Sciatic nerve (tissue), 2 donors: ENCODE results near the gene CACNA1F. TPM values are rescaled to one million over a fixed set of nuclear protein-coding genes. Genes with fewer than 3 reads are reported as not detected.

Experiments used
- ATAC-seq: fragments of 200-7000 bp; cut with Tn5 transposase; one replicate; pipeline ENCODE4 v1.9.1; 2020; ENCODE audit warnings: mild to moderate bottlenecking, moderate library complexity
- DNase-seq: peaks from one replicate; pipeline ENCODE4 v3.0.0-alpha.2; 2020; ENCODE audit warnings: low spot score
- intact Hi-C: fragments of 100-400 bp; cut with DNase I; formaldehyde crosslinking; loops from one replicate; pipeline ENCODE4 v1.14.2; 2022
- total RNA-seq: library from RNA; stranded (reverse); fragmentation: NEBNext Ultra II Directional; extraction: Animal tissue kit (Norgen Biotek cat#: 25700); gene quantifications from one replicate; pipeline ENCODE4 v1.2.1, GENCODE V29; 2021
- donor health status: DM: no; HTN: no; CAD: no.
- donor health status: DM: no; HTN: no; CAD: no.

CACNA1F gene
- total RNA-seq, result 0.22 TPM

DNA sequence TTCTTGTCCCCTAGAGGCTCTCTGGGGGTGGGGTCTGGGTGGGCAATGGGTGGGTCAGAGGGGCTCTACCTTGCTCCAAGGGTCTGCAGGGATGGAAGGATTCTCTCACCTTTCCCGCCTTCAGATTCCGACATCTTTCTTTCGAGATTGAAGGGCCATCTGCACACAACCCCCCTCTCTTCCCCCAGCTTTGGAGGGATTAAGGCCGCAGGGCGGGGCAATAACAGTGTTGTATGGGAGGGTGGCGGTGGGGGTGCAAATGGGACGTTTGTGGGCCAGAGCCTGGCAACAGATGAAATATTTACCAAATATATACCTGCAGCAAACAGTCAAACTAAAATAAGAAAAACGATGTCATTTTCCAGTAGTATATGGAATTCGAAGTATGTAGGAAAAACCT, at the start of gene CACNA1F:
Gene CACNA1F (minus strand): TSS at position 165 of the 400 bp plus-strand sequence. CDS start 31 bp downstream, at position 134.
- DNase-seq (no peak), ATAC-seq (no peak)
- intact Hi-C loops, result no loop called here

DNA sequence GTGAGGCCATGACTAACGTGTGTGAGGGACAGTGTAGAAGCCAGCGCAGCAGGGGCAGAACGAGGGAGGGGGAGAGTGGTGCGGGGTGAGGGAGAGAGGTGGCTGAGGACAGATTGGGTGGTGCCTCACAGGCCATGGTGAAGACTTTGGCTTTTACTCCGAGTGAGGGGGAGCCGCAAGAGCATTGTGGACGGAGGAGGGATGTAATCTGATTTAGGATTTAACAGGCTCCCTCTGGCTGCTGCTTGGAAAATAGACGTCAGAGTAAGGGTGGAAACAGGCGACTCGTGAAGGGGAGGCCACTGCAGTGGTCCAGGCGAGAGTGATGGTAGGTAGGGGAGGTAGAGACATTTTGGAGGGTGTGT, 49.5 kb upstream of the CACNA1F start:
- ATAC-seq (peak; percentile 86), DNase-seq (peak; percentile 53)
- intact Hi-C loops, result no loop called here

DNA sequence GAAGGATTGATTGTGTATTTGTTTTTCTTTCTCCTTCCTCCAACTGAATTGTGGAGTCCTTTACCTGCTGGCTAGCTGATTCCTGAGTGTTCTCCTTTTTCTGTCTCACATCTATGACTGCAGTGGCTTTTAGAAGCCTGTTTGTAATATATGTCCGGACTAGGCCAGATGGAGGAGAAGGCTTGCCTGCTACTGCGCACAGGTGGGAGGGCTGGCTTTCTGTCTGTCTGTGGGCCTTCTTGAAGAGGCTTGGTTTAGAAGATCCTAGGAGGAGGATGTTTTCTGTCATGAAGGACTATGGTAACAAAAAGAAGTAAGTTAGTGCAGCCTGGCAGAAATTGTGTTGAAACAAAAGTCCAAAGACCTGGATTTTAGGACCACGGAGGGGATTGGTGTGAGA, 44.9 kb upstream of the CACNA1F start:
- no peak for ATAC-seq
- intact Hi-C loops, result no loop called here
- no peak for DNase-seq

- DNase-seq (no peak), ATAC-seq (no peak)
- intact Hi-C loops, result no loop called here
Observed at GRCh38 chrX:49277535-49277830, 44.3 kb upstream of the CACNA1F start.

DNA sequence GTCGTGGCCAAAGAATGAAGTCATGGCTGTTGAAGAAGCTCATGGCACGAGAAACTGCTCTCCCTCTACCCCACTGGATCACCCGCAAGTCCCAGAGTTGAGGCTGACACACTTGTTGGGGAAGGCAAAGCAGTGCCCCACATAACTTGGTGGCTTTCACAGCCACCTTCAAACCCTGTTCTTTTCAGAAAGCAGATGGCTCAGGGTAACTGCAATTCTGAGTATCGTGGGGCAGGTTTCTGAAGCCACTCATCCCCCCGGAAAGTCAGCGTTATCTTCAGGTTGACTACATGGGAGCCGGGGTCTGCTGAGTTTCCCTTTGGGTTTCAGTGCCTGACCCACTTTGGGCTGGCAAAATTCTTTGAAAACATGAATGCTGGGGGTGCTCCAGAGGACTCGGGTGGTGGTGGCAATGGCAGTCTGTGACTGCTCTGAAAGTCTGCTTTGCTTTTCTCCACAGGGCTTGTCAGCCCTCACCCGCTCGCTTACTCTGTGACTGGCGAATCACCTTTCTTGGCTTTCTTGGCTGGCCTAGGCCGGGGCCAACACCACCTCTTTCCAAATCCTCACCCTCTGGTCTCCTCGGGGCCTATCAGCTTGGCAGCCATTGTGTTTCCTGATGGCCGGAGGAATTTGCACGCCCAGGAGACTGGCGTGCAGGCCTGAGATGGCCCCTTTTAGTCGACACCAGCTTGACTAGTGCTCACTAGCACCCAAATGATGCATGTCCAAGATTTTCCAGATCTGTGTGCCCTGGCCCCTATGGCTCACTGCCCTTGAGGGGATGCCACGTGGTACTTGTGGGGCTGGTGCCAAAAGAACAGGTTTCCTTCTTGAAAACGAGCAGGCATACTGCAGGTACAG, 43.8 kb upstream of the CACNA1F start:
- peak; percentile 32 for DNase-seq
- intact Hi-C loops, result no loop called here
- no peak for ATAC-seq

DNA sequence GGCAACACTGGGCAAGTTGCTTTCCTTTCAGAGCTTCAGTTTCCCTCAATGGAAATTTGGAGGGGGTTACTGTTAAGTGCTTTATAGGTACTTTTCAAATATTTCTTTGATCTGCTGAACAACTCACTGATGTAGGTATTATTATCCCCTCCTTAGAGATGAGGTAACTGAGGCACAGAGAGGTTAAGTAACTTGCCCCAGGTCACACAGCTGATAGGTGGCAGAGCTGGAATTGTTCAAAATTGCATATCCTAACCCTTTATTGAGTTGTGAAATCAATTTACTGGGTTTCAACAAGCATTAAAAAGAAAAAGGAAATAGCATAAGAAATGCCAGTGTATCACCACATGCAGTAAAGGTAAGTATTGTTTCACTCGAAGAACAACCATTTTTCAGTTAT, 43.1 kb upstream of the CACNA1F start:
- DNase-seq, result no peak
- no peak for ATAC-seq
- intact Hi-C loops, result no loop called here

GRCh38 chrX:49273181-49273727, 40.1 kb upstream of the CACNA1F start:
- intact Hi-C loops, result no loop called here
- no peak for DNase-seq

DNA sequence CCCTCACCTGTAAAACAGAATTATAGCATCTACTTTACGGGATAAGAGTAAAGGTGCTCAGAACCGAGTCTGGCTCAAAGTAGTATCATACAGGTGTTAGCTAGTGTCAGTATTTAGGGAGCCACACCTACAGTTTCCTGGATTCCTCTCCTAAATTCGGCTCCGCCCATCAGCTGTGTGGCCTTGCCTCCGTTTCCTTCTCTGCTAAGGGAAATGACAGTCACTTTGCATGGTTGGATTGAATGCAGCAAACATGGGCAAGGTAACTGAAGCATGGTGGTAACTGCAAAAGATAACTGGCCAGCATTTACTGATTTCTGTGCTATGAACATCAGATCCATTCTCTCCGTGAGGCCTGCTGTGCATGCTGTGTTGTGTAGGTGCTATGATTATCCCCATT, 39.3 kb upstream of the CACNA1F start:
- intact Hi-C loops, result no loop called here
- ATAC-seq, result no peak
- no peak for DNase-seq

More at GRCh38 chrX:49273181-49273727, 40.1 kb upstream of the CACNA1F start:
- no peak for ATAC-seq

GRCh38 chrX:49271341-49271740, 38.2 kb upstream of the CACNA1F start:
- intact Hi-C loops, result no loop called here
- DNase-seq (no peak), ATAC-seq (no peak)

GRCh38 chrX:49270249-49270921, 37.2 kb upstream of the CACNA1F start:
- ATAC-seq (no peak), DNase-seq (peak; percentile 65)
- intact Hi-C loops, result no loop called here

GRCh38 chrX:49269767-49270248, 36.7 kb upstream of the CACNA1F start, which contains the start of gene PPP1R3F:
Gene PPP1R3F, plus strand, starts transcription at chrX:49269793. Its CDS starts 77 bp downstream, at chrX:49269870.
- DNase-seq (no peak), ATAC-seq (no peak)
- intact Hi-C loops, result no loop called here

DNA sequence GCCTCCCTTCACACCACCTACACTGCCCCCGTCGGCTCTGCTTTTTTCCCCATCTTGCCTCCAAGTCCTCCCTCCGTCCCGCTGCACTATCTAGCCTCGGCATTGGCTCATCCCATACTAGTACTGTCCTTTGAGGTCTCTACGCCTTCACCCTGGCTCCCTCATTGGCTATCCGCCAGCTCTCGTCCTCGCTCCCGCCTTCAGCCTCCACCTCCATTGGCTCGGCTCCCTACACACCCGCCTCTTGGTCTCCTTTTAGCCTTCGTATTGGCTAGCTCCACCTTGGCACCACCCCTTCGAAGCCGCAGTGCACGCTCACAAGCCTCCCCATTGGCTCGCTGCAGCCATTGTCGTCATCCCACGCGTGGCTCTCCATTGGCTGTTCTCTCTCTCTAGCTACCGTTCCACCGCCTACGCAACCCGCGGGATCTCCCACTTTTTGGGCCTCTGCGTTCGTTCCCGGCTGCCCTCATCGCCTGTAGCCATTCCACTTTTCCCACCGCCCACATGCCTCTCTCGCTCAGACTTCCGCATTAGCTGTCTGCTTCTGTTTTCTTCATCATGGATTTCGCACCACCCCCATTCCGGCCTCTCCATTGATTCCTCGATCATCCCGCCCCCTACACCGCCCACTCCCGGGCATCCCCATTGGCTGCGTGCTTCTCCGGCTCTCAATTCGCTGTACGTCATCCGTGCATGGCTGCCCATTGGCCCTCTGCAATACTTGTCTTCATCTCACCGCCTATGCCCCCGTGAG, 36.0 kb upstream of the CACNA1F start:
- ATAC-seq (peak; percentile 98), DNase-seq (peak; percentile 97)
- intact Hi-C loops, result no loop called here

DNA sequence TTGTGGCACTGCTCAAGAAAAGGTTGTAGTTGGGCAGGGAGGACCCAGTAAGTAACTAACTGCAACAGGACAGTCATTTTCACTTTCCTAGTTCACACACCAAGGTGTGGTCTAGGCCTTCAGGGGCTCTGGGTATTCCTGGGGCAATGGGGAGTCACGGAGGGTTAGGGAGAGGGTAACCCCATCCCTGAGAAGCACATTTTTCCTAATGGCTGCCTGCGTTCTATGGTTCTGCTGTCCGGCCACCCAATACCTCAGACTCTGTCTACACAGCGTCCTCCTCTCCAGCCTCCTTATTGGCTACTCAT, 35.5 kb upstream of the CACNA1F start:
- DNase-seq (no peak), ATAC-seq (no peak)
- intact Hi-C loops, result no loop called here

- intact Hi-C loops, result no loop called here
- DNase-seq, result no peak
- no peak for ATAC-seq
Observed at GRCh38 chrX:49266523-49267445, 33.6 kb upstream of the CACNA1F start.

GRCh38 chrX:49264460-49264859, 31.3 kb upstream of the CACNA1F start, which contains the start of gene FOXP3:
Gene FOXP3, minus strand, starts transcription at chrX:49264710. Its CDS starts 6,205 bp downstream, at chrX:49258505.
- DNase-seq, result no peak
- no peak for ATAC-seq
- intact Hi-C loops, result no loop called here

GRCh38 chrX:49263631-49264030, 30.5 kb upstream of the CACNA1F start:
- intact Hi-C loops, result no loop called here

GRCh38 chrX:49262603-49263002, 29.5 kb upstream of the CACNA1F start:
- ATAC-seq (no peak), DNase-seq (no peak)
- intact Hi-C loops, result no loop called here

More at GRCh38 chrX:49263631-49264030, 30.5 kb upstream of the CACNA1F start:
- DNase-seq (no peak), ATAC-seq (no peak)

DNA sequence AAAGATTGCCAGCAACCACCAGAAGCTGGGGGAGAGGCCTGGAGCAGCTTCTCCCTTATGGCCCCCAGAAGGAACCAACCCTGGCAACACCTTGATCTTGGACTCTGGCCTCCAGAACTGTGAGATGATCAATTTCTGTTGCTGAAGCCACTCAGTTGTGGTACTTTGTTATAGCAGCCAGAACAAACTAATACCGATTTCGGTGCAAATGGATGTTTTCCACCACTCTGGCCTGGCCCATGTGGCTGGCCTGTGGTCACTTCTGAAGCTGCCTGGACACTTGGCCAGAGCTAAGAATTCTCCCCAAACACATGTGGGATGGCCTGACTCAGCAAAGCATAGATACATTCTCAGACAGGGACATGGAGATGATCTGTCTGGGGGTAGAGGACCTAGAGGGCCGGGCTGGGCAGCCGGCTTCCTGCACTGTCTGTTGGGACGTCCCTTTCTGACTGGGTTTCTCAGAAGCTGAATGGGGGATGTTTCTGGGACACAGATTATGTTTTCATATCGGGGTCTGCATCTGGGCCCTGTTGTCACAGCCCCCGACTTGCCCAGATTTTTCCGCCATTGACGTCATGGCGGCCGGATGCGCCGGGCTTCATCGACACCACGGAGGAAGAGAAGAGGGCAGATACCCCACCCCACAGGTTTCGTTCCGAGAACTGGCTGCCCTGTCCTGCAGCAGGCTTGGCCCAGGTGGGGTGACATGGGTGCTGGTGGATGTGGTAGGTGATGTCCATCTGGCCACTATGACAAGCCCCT, 27.3 kb upstream of the CACNA1F start:
- DNase-seq (no peak), ATAC-seq (no peak)
- intact Hi-C loops, result no loop called here
